Endothelial cell of umbilical vein (primary cell): ENCODE data around the gene CTBP2.

ENCODE experiments used
- EZH2 ChIP-seq: IDR thresholded peaks from 2 replicates; pipeline ENCODE4 v1.6.1; 2012; ENCODE audit warnings: borderline replicate concordance, low read depth, mild to moderate bottlenecking, moderate library complexity, low read length, inconsistent platforms; ENCODE audit not compliant: severe bottlenecking
- FOS ChIP-seq: IDR thresholded peaks from 2 replicates; pipeline ENCODE4 v1.6.1; 2011; ENCODE audit warnings: mild to moderate bottlenecking, low read length, moderate library complexity, borderline replicate concordance; ENCODE audit not compliant: insufficient read depth
- GATA2 ChIP-seq: IDR thresholded peaks from 2 replicates; pipeline ENCODE4 v1.7.0; 2011; ENCODE audit warnings: low read depth, mild to moderate bottlenecking, moderate library complexity, mixed read lengths, low read length; ENCODE audit not compliant: insufficient read length, insufficient read depth
- MAX ChIP-seq: IDR thresholded peaks from 2 replicates; pipeline ENCODE4 v1.6.1; 2011; ENCODE audit not compliant: insufficient read depth, insufficient read length
- MYC ChIP-seq: IDR thresholded peaks from one replicate; pipeline ENCODE4 v1.6.1; 2011; ENCODE audit warnings: mild to moderate bottlenecking, low read depth, low read length
- POLR2A ChIP-seq: IDR thresholded peaks from 2 replicates; pipeline ENCODE4 v1.6.1; 2012; ENCODE audit warnings: low read depth, mild to moderate bottlenecking, control low read depth, low read length
- POLR2AphosphoS5 ChIP-seq: IDR thresholded peaks from 2 replicates; pipeline ENCODE4 v1.6.1; 2012; ENCODE audit warnings: low read depth, mild to moderate bottlenecking, control low read depth, low read length, moderate library complexity; ENCODE audit not compliant: insufficient read depth
- TF ChIP-seq, protein P1 (sequence below), 2 donors: IDR thresholded peaks; 1 replicate in 1 of 2; 2 replicates in 1 of 2; pipeline ENCODE4 v1.5.1; 2011; ENCODE audit warnings: low read length in 2 of 2, mild to moderate bottlenecking in 2 of 2, moderate library complexity in 2 of 2, control low read depth in 1 of 2, inconsistent platforms in 1 of 2, low read depth in 1 of 2; ENCODE audit not compliant: insufficient read depth in 1 of 2; ENCODE audit errors: extremely low read depth in 1 of 2

DNA sequence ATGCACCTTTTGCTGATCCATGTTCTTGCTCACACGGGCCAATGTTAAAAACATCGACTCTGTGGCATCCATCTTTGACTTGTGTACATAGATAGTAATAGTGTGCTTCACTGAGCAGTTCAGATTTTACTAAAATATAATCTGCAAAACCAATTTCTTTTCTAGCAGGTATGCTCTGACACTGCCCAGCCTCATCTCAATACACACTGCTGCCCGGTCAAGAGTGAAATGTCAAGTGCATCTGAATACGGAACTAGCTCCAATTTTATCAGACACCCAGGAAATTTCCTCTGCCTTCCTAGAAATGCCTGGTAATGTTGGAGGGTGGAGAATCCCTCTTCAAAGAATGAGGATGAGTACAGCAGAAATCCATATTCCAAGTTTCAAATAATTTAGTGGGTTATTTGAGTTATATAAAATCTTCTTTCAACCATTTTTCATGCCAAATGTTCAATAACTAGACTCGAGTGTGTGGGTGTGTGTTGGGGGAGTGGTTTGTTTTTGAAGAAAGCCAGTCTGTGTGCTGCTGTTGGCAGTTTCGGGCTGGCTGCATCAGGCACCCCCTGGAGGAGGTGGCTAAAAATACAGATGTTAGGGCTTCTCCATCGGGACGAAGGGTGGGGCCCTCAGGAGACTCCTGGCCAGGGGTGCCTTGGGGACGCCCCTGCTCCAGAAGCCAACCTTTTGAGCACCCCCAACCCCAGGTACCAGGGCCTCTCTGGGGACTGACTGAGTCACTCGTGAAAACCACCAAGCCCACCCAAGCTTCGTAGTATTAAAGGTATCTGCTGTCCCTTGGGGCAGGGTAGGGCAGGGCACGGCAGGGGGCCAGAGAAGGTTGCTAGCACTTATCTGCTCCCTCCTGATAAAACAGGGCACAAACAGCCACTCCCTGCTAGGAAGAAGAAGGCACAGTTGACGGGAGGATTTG is 15.4 kb downstream of the CTBP2 start:
- TF ChIP-seq, protein P1, sequence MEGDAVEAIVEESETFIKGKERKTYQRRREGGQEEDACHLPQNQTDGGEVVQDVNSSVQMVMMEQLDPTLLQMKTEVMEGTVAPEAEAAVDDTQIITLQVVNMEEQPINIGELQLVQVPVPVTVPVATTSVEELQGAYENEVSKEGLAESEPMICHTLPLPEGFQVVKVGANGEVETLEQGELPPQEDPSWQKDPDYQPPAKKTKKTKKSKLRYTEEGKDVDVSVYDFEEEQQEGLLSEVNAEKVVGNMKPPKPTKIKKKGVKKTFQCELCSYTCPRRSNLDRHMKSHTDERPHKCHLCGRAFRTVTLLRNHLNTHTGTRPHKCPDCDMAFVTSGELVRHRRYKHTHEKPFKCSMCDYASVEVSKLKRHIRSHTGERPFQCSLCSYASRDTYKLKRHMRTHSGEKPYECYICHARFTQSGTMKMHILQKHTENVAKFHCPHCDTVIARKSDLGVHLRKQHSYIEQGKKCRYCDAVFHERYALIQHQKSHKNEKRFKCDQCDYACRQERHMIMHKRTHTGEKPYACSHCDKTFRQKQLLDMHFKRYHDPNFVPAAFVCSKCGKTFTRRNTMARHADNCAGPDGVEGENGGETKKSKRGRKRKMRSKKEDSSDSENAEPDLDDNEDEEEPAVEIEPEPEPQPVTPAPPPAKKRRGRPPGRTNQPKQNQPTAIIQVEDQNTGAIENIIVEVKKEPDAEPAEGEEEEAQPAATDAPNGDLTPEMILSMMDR (IDR thresholded peaks at IDR 0.05; ENCODE audit: extremely low read depth in 1 of 2, insufficient read depth in 1 of 2, low read depth in 1 of 2, low read length in 2 of 2), result peak; percentile 25 to 44
- no peak for TF ChIP-seq POLR2A
- no peak for TF ChIP-seq MAX
- no peak for TF ChIP-seq POLR2AphosphoS5
- no peak for TF ChIP-seq EZH2
- TF ChIP-seq GATA2, result no peak
- no peak for TF ChIP-seq MYC
- TF ChIP-seq FOS, result no peak
